Ovary (tissue), 9 donors: ENCODE data around the gene SLC36A3. TPM values are rescaled to one million over a fixed set of nuclear protein-coding genes. Genes with fewer than 3 reads are reported as not detected.

Source experiments
- DNase-seq, 5 donors: peaks; one replicate each; pipeline ENCODE4 v3.0.0-alpha.2; 2019 to 2020
- H3K27ac ChIP-seq, 2 donors: fragments of 200-600 bp; one replicate each; pipeline versions ENCODE4 v1.5.1 to v1.8.0; 2019 to 2022
- H3K27me3 ChIP-seq: fragments of 200-600 bp; one replicate; pipeline ENCODE4 v1.8.0; 2022
- H3K36me3 ChIP-seq: fragments of 200-600 bp; sonication (generic); one replicate; pipeline ENCODE4 v1.5.1; 2019
- H3K4me1 ChIP-seq: one replicate; pipeline ENCODE4 v1.8.1; 2013; ENCODE audit warnings: mild to moderate bottlenecking, moderate library complexity; ENCODE audit not compliant: insufficient read depth
- H3K4me3 ChIP-seq: fragments of 200-600 bp; sonication (generic); one replicate; pipeline ENCODE4 v1.5.1; 2017
- H3K9me3 ChIP-seq, 2 donors: fragments of 200-600 bp in 1 of 2; sonication (generic) in 1 of 2; one replicate each; pipeline versions ENCODE4 v1.5.1 to v1.8.1; 2013 to 2019; ENCODE audit warnings: mild to moderate bottlenecking in 1 of 2, moderate library complexity in 1 of 2
- EP300 ChIP-seq: sonication (generic); formaldehyde crosslinking; IDR thresholded peaks from one replicate; pipeline ENCODE4 v1.6.1; 2017; ENCODE audit warnings: antibody characterized with exemption
- POLR2A ChIP-seq: fragments of 450-650 bp; IDR thresholded peaks from one replicate; pipeline ENCODE4 v1.6.1; 2017; ENCODE audit warnings: antibody characterized with exemption, mild to moderate bottlenecking, moderate library complexity
- WGBS, 3 donors: extraction: QIAGEN DNeasy Blood & Tissue Kit in 1 of 3; methylation state at CpG; one replicate each; pipeline versions ENCODE4 v1.1.5 to v1.1.7; 2013 to 2017; 5-methylcytosine and 5-hydroxymethylcytosine counted together
- intact Hi-C, 4 donors: fragments of 100-400 bp; cut with DNase I; formaldehyde crosslinking; loops; one replicate each; pipeline versions ENCODE4 v1.11.0 to v1.15.1; 2022 to 2023
- polyA plus RNA-seq, 2 donors: library from polyadenylated mRNA; stranded (reverse); fragments of 200-250 nt in 1 of 2; fragments of 350-450 nt in 1 of 2; fragmentation: Illumina TruSeq in 1 of 2; extraction: RNeasy Lipid Tissue Mini Kit (QIAGEN cat#74804) in 1 of 2; gene quantifications; one replicate each; pipeline ENCODE4 v1.2.3, GENCODE V29; 2013 to 2014
- total RNA-seq, 7 donors: library from RNA; depleted of rRNA in 2 of 7; stranded (reverse); fragments of >200 nt in 2 of 7; fragmentation: NEBNext Ultra II Directional in 3 of 7; extraction: Animal tissue kit (Norgen Biotek cat#: 25700) in 3 of 7; gene quantifications; one replicate each; pipeline versions ENCODE4 v1.1.0 to v1.2.4, GENCODE V29; 2016 to 2023
- TF ChIP-seq, protein P1 (sequence below), 3 donors: fragments of 450-650 bp in 2 of 3; fragments of 200-600 bp in 1 of 3; IDR thresholded peaks; one replicate each; pipeline versions ENCODE4 v1.5.1 to v1.8.0; 2016 to 2022; ENCODE audit warnings: antibody characterized with exemption in 3 of 3, mild to moderate bottlenecking in 1 of 3
- donor health status: DM: no; HTN: no; CAD: no; lungs with moderate emphysema.
- donor health status: DM: no; HTN: no; CAD: no.
- donor health status: Bipolar disorder and iron deficiency.
- donor health status: DM: yes; HTN: yes; CAD: no.
- donor health status: DM: no; HTN: no; CAD: no.
- donor health status: DM: yes; HTN: yes; CAD: no.

The SLC36A3 gene
- total and polyA plus RNA-seq, 9 donors: not detected

DNA sequence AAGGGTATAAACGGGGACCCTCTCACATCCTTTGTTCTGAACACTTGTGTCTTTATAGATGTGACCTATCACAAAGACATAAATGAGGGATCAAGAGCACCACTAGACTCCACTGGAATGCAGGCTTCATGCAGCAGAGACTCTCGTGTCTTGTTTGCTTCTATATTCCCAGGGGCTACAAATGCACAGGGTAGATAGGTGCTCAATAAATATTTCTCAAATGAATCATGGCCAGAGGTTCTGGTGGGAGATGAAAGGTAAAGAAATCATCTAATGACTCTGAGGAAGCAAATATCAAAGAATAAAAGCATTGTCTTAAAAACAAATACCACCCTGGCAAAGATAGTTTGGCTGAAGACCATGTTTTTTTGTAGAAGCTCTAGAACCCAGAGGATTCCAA lies 6.6 kb downstream of the SLC36A3 start:
- 73 to 85% (median 79%) methylated on average over 2 of the region's 2 CpGs for WGBS, 3 donors
- no peaks in the 10 kb centered on the region for H3K36me3 ChIP-seq
- no peak for TF ChIP-seq POLR2A
- TF ChIP-seq, protein P1, sequence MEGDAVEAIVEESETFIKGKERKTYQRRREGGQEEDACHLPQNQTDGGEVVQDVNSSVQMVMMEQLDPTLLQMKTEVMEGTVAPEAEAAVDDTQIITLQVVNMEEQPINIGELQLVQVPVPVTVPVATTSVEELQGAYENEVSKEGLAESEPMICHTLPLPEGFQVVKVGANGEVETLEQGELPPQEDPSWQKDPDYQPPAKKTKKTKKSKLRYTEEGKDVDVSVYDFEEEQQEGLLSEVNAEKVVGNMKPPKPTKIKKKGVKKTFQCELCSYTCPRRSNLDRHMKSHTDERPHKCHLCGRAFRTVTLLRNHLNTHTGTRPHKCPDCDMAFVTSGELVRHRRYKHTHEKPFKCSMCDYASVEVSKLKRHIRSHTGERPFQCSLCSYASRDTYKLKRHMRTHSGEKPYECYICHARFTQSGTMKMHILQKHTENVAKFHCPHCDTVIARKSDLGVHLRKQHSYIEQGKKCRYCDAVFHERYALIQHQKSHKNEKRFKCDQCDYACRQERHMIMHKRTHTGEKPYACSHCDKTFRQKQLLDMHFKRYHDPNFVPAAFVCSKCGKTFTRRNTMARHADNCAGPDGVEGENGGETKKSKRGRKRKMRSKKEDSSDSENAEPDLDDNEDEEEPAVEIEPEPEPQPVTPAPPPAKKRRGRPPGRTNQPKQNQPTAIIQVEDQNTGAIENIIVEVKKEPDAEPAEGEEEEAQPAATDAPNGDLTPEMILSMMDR (IDR thresholded peaks at IDR 0.05): no peak
- TF ChIP-seq EP300: no peak
- no peak overlapping the region for H3K27ac ChIP-seq
- DNase-seq: no peak
- H3K27me3 ChIP-seq: no peaks in the 10 kb centered on the region
- no peak overlapping the region for H3K4me3 ChIP-seq
- no peaks in the 10 kb centered on the region for H3K4me1 ChIP-seq
- no peaks in the 10 kb centered on the region for H3K9me3 ChIP-seq
- intact Hi-C loops: no loop called here

DNA sequence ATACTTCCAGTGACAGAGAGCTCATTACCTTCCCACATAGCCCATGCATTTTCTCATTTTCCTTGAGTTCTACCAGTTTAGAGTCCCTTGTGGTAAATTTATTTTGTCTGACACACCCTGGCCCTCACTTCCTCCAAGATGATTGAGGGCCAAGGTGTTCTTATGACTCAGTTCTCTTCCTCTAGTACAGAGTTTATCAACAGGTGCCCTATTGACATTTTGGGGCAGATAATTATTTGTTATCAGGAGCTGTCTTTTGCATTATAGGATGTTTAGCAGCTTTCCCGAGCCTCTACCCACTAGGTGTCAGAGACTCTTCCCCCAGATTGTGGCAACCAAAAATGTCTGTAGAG lies 7.1 kb downstream of the SLC36A3 start:
- intact Hi-C loops: no loop called here
- Histone ChIP-seq H3K36me3 (no peaks in the 10 kb centered on the region), H3K4me1 (no peaks in the 10 kb centered on the region), H3K4me3 (no peak overlapping the region), H3K27me3 (no peaks in the 10 kb centered on the region), H3K9me3 (no peaks in the 10 kb centered on the region), H3K27ac (no peak overlapping the region)
- DNase-seq: no peak
- no peak for TF ChIP-seq POLR2A
- no peak for TF ChIP-seq EP300
- TF ChIP-seq, protein P1 (IDR thresholded peaks at IDR 0.05): no peak
- WGBS, 3 donors: 68 to 69% (median 68%) methylated on average over 1 of the region's 1 CpG

DNA sequence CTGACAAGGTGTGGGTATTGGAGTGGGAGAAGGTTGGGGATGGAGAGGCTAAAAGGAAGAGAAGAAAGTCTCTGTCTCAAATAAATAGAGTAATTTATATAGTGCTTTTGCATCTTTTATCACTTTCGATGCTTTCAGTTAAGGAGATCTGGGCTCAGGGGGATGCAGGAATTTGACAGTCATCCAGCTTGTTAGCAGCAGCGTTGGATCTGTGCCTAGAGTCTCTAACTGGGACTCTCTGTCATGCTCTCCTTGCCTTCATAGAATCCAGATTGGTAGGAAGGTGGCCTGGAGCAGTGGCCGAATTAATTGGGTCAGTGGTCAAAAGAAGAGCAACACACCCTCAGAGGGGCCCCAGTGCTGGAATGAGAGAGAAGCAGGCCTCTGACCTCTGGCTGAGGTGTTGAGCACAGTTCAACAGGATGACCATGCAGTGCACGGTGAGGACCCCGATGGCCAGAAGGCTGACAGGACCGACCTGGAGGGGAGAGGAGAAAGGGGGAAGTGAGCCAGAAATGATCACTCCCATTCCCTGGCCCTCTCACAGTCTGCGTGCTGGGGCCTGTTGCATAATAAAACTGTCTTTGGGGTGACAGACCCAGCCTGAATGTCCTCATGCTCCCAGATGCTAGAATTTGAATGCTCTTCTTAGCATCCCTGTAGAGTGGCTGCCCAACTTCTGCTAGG lies 7.6 kb downstream of the SLC36A3 start:
- Histone ChIP-seq H3K4me3 (no peak overlapping the region), H3K27me3 (no peaks in the 10 kb centered on the region), H3K4me1 (no peaks in the 10 kb centered on the region), H3K9me3 (no peaks in the 10 kb centered on the region), H3K36me3 (no peaks in the 10 kb centered on the region), H3K27ac (no peak overlapping the region)
- TF ChIP-seq, protein P1 (IDR thresholded peaks at IDR 0.05): no peak
- no peak for TF ChIP-seq POLR2A
- no peak for TF ChIP-seq EP300
- WGBS, 3 donors: 23 to 32% (median 28%) methylated on average over 7 of the region's 7 CpGs
- no peak for DNase-seq
- intact Hi-C loops: no loop called here

DNA sequence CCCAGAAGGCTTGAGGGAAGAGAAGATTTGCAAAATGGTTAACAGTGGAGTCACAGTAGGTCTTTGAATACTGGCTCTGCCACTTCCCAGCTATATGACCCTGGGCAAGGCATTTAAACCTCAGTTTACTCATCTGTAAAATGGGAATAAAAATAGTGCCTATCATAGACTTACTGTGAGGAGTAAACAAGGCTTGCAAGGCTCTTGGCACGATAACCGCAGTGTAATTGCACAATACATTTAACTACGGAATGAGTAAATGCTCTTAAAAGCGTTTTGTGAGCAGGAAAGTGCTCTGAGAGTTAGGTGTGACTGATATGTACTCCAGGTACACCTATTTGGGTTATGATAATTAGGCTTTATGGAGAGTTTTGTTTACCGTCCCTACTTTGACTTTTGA lies 8.4 kb downstream of the SLC36A3 start:
- intact Hi-C loops: no loop called here
- H3K27ac ChIP-seq: no peak overlapping the region
- no peaks in the 10 kb centered on the region for H3K36me3 ChIP-seq
- no peak overlapping the region for H3K4me3 ChIP-seq
- H3K27me3 ChIP-seq: no peaks in the 10 kb centered on the region
- no peaks in the 10 kb centered on the region for H3K9me3 ChIP-seq
- TF ChIP-seq EP300: no peak
- TF ChIP-seq, protein P1 (IDR thresholded peaks at IDR 0.05): no peak
- TF ChIP-seq POLR2A: no peak
- no peak for DNase-seq
- no peaks in the 10 kb centered on the region for H3K4me1 ChIP-seq
- 67 to 79% (median 72%) methylated on average over 5 of the region's 5 CpGs for WGBS, 3 donors
